WTC11 (cell line): ENCODE measurements around the gene GTF2F1. TPM values are rescaled to one million over a fixed set of nuclear protein-coding genes. Genes with fewer than 3 reads are reported as not detected.
"Not testable (repeated sequence)": the region's sequence is repeated elsewhere in the genome, so short reads cannot be mapped to it uniquely, and the experiment has no call there.

Source experiments
- ATAC-seq: fragments of 200-7000 bp; cut with Tn5 transposase; 2 replicates; pipeline ENCODE4 v1.10.0; 2021; ENCODE audit warnings: mild to moderate bottlenecking, moderate library complexity
- CTCF ChIA-PET: fragments of 300-600 bp; sonication (Branson Sonifier 250); formaldehyde crosslinking; loops from one replicate; lab custom pipeline; 2021; ENCODE audit warnings: antibody characterized with exemption; lab: Charles Lee
- POLR2A ChIA-PET: fragments of 350-600 bp; sonication (Branson Sonifier 250); formaldehyde crosslinking; loops from one replicate; lab custom pipeline; 2021; ENCODE audit warnings: antibody characterized with exemption; lab: Charles Lee
- DNase-seq: peaks from one replicate; pipeline ENCODE4 v3.0.0; 2021; ENCODE audit warnings: low spot score
- H3K27ac Mint-ChIP-seq: 2 replicates; pipeline ENCODE4 v1.8.0; 2021; ENCODE audit warnings: mixed read lengths
- H3K27me3 Mint-ChIP-seq: 2 replicates; pipeline ENCODE4 v1.8.0; 2021; ENCODE audit warnings: low read depth, mild to moderate bottlenecking, moderate library complexity, mixed read lengths
- H3K36me3 Mint-ChIP-seq: 2 replicates; pipeline ENCODE4 v1.8.0; 2021; ENCODE audit warnings: mixed read lengths
- H3K4me1 Mint-ChIP-seq: 2 replicates; pipeline ENCODE4 v1.8.0; 2022; ENCODE audit warnings: mixed read lengths
- H3K4me3 Mint-ChIP-seq: 2 replicates; pipeline ENCODE4 v1.8.0; 2021; ENCODE audit warnings: mild to moderate bottlenecking, moderate library complexity, mixed read lengths
- H3K9me3 Mint-ChIP-seq: 2 replicates; pipeline ENCODE4 v1.8.0; 2021; ENCODE audit warnings: mixed read lengths
- ATF1 ChIP-seq: sonication (generic); formaldehyde crosslinking; IDR thresholded peaks from 2 replicates; pipeline ENCODE4 v1.8.1; 2023; ENCODE audit warnings: mild to moderate bottlenecking, moderate library complexity, missing genetic modification reagents
- ATF2 ChIP-seq: sonication (generic); formaldehyde crosslinking; IDR thresholded peaks from 2 replicates; pipeline ENCODE4 v1.8.1; 2022; ENCODE audit warnings: low read depth, missing genetic modification reagents, borderline replicate concordance
- E2F1 ChIP-seq: sonication (generic); formaldehyde crosslinking; IDR thresholded peaks from 2 replicates; pipeline ENCODE4 v1.8.0; 2022; ENCODE audit warnings: mild to moderate bottlenecking, missing genetic modification reagents
- E2F5 ChIP-seq: sonication (generic); formaldehyde crosslinking; IDR thresholded peaks from 2 replicates; pipeline ENCODE4 v1.8.1; 2022; ENCODE audit warnings: mild to moderate bottlenecking, moderate library complexity, missing genetic modification reagents
- EMX1 ChIP-seq: fragments of 250-450 bp; sonication (Bioruptor Pico); IDR thresholded peaks from 2 replicates; pipeline ENCODE4 v1.8.0; 2021; ENCODE audit warnings: mild to moderate bottlenecking
- FOXK1 ChIP-seq: sonication (generic); formaldehyde crosslinking; IDR thresholded peaks from 2 replicates; pipeline ENCODE4 v1.8.0; 2022; ENCODE audit warnings: mild to moderate bottlenecking, moderate library complexity, missing genetic modification reagents
- KAT7 ChIP-seq: sonication (generic); formaldehyde crosslinking; IDR thresholded peaks from 2 replicates; pipeline ENCODE4 v1.8.1; 2023; ENCODE audit warnings: missing genetic modification reagents, mild to moderate bottlenecking, borderline replicate concordance
- MXD4 ChIP-seq: fragments of 250-450 bp; sonication (Bioruptor Pico); IDR thresholded peaks from 2 replicates; pipeline ENCODE4 v1.8.0; 2021; ENCODE audit warnings: mild to moderate bottlenecking, moderate library complexity, borderline replicate concordance
- NFATC4 ChIP-seq: fragments of 250-450 bp; sonication (Bioruptor Pico); IDR thresholded peaks from 2 replicates; pipeline ENCODE4 v1.9.0; 2021; ENCODE audit warnings: mild to moderate bottlenecking
- SP1 ChIP-seq: sonication (generic); formaldehyde crosslinking; conservative IDR thresholded peaks from 2 replicates; pipeline ENCODE4 v1.8.1; 2022; ENCODE audit warnings: missing genetic modification reagents
- STAT6 ChIP-seq: sonication (generic); formaldehyde crosslinking; conservative IDR thresholded peaks from 2 replicates; pipeline ENCODE4 v1.8.1; 2023; ENCODE audit warnings: mild to moderate bottlenecking, low read depth, missing genetic modification reagents, moderate library complexity
- ZNF219 ChIP-seq: sonication (generic); formaldehyde crosslinking; IDR thresholded peaks from 2 replicates; pipeline ENCODE4 v1.8.0; 2023; ENCODE audit warnings: missing genetic modification reagents, mild to moderate bottlenecking, borderline replicate concordance
- total RNA-seq: library from RNA; stranded (reverse); gene quantifications from 3 replicates; pipeline ENCODE4 v1.2.3, GENCODE V29; 2021
- TF ChIP-seq, protein P1 (sequence below): fragments of 200-600 bp; IDR thresholded peaks from 2 replicates; pipeline ENCODE4 v1.8.0; 2022; ENCODE audit warnings: antibody characterized with exemption
- TF ChIP-seq, protein P2 (sequence below): sonication (generic); formaldehyde crosslinking; IDR thresholded peaks from 2 replicates; pipeline ENCODE4 v1.8.1; 2023; ENCODE audit warnings: mild to moderate bottlenecking, missing genetic modification reagents

The GTF2F1 gene
- total RNA-seq, 1 experiment from 2014 or later, result 62.4 TPM

GRCh38 chr19:6350688-6351087 lies 42.3 kb downstream of the GTF2F1 start:
- ChIA-PET CTCF (no interaction called here), POLR2A (no interaction called here)
- Mint-ChIP-seq H3K4me1 (no peaks in the 10 kb centered on the region), H3K36me3 (no peaks in the 10 kb centered on the region; the same call in 1 of the 2 replicates), H3K9me3 (peaks cover 14% of the 10 kb centered on the region), H3K27ac (no peak overlapping the region), H3K4me3 (no peak overlapping the region), H3K27me3 (peaks cover 16% of the 10 kb centered on the region)
- DNase-seq, result no peak
- TF ChIP-seq KAT7 (CRISPR knock-in tag) (no peak), MXD4 (CRISPR knock-in tag) (no peak), ATF1 (CRISPR knock-in tag) (no peak), SP1 (CRISPR knock-in tag) (no peak), STAT6 (CRISPR knock-in tag) (no peak), EMX1 (CRISPR knock-in tag) (no peak), E2F5 (CRISPR knock-in tag) (no peak), E2F1 (CRISPR knock-in tag) (no peak), FOXK1 (no peak), ATF2 (CRISPR knock-in tag) (no peak), NFATC4 (no peak), ZNF219 (CRISPR knock-in tag) (no peak)
- TF ChIP-seq, protein P1, sequence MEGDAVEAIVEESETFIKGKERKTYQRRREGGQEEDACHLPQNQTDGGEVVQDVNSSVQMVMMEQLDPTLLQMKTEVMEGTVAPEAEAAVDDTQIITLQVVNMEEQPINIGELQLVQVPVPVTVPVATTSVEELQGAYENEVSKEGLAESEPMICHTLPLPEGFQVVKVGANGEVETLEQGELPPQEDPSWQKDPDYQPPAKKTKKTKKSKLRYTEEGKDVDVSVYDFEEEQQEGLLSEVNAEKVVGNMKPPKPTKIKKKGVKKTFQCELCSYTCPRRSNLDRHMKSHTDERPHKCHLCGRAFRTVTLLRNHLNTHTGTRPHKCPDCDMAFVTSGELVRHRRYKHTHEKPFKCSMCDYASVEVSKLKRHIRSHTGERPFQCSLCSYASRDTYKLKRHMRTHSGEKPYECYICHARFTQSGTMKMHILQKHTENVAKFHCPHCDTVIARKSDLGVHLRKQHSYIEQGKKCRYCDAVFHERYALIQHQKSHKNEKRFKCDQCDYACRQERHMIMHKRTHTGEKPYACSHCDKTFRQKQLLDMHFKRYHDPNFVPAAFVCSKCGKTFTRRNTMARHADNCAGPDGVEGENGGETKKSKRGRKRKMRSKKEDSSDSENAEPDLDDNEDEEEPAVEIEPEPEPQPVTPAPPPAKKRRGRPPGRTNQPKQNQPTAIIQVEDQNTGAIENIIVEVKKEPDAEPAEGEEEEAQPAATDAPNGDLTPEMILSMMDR, result no peak
- TF ChIP-seq, protein P2, sequence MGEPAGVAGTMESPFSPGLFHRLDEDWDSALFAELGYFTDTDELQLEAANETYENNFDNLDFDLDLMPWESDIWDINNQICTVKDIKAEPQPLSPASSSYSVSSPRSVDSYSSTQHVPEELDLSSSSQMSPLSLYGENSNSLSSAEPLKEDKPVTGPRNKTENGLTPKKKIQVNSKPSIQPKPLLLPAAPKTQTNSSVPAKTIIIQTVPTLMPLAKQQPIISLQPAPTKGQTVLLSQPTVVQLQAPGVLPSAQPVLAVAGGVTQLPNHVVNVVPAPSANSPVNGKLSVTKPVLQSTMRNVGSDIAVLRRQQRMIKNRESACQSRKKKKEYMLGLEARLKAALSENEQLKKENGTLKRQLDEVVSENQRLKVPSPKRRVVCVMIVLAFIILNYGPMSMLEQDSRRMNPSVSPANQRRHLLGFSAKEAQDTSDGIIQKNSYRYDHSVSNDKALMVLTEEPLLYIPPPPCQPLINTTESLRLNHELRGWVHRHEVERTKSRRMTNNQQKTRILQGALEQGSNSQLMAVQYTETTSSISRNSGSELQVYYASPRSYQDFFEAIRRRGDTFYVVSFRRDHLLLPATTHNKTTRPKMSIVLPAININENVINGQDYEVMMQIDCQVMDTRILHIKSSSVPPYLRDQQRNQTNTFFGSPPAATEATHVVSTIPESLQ (CRISPR knock-in tag), result no peak
- no peak for ATAC-seq

DNA sequence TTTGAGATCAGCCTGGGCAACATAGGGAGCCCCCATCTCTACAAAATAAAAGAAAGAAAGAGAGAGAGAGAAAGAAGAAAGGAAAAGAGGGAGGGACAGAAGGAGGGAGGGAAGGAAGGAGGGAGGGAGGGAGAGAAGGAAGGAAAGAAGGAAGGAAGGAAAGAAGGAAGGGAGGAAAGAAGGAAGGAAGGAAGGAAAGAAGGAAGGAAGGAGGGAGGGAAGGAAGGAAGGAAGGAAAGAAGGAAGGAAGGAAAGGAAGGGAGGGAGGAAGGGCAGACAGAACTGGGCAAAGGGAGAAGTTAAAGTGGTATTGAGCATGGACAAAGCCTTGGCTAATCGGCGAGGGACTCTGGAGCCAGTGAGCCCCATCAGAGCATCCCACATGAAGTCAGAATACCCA lies 43.7 kb downstream of the GTF2F1 start:
- H3K36me3 Mint-ChIP-seq, H3K27ac Mint-ChIP-seq, ATAC-seq, DNase-seq, H3K4me3 Mint-ChIP-seq, POLR2A ChIA-PET, H3K4me1 Mint-ChIP-seq: not testable (repeated sequence)
- H3K27me3 Mint-ChIP-seq, result peaks cover 16% of the 10 kb centered on the region
- peaks cover 14% of the 10 kb centered on the region for H3K9me3 Mint-ChIP-seq
- CTCF ChIA-PET, result interaction anchor here (1.6 kb wide), 1 partner anchor 9 kb away, joined by 5 read pairs; no protein-coding TSS in a partner anchor
